Aorta (tissue), 5 donors: Measurements from ENCODE around the gene SH2B3. TPM values are rescaled to one million over a fixed set of nuclear protein-coding genes. Genes with fewer than 3 reads are reported as not detected.
A peak's percentile ranks its signal among the peaks of the same experiment; 100 is the strongest.
"Not testable (repeated sequence)": the region's sequence is repeated elsewhere in the genome, so short reads cannot be mapped to it uniquely, and the experiment has no call there.

Experiments used
- ATAC-seq: fragments of 200-7000 bp; cut with Tn5 transposase; one replicate; pipeline ENCODE4 v1.9.1; 2022; ENCODE audit warnings: moderate library complexity; ENCODE audit not compliant: low FRiP score
- DNase-seq, 2 donors: peaks; one replicate each; pipeline ENCODE4 v3.0.0-alpha.2; 2020
- H3K27ac ChIP-seq, 2 donors: one replicate each; pipeline ENCODE4 v1.5.1; 2013; ENCODE audit warnings: low read length in 2 of 2, mild to moderate bottlenecking in 2 of 2, moderate library complexity in 2 of 2, control low read depth in 1 of 2, inconsistent platforms in 1 of 2, low read depth in 1 of 2
- H3K27me3 ChIP-seq, 2 donors: one replicate each; pipeline ENCODE4 v1.6.1; 2013; ENCODE audit warnings: control low read depth in 1 of 2, low read length in 1 of 2, mild to moderate bottlenecking in 1 of 2, moderate library complexity in 1 of 2; ENCODE audit not compliant: insufficient read depth in 2 of 2, control insufficient read depth in 1 of 2
- H3K36me3 ChIP-seq, 2 donors: one replicate each; pipeline ENCODE4 v1.6.1; 2013; ENCODE audit warnings: control low read depth in 1 of 2, low read length in 1 of 2, mild to moderate bottlenecking in 1 of 2; ENCODE audit not compliant: insufficient read depth in 2 of 2, control insufficient read depth in 1 of 2
- H3K4me1 ChIP-seq, 2 donors: one replicate each; pipeline ENCODE4 v1.6.1; 2013; ENCODE audit warnings: low read length in 2 of 2, control low read depth in 1 of 2, mild to moderate bottlenecking in 1 of 2, moderate library complexity in 1 of 2; ENCODE audit not compliant: insufficient read depth in 2 of 2, control insufficient read depth in 1 of 2
- H3K4me3 ChIP-seq, 2 donors: one replicate each; pipeline ENCODE4 v1.5.1; 2013; ENCODE audit warnings: low read length in 2 of 2, control low read depth in 1 of 2, mild to moderate bottlenecking in 1 of 2
- H3K9me3 ChIP-seq: one replicate; pipeline ENCODE4 v1.6.1; 2013; ENCODE audit warnings: mild to moderate bottlenecking, low read length; ENCODE audit not compliant: control insufficient read depth
- WGBS, 2 donors: extraction: QIAGEN DNeasy Blood & Tissue Kit; methylation state at CpG; one replicate each; pipeline ENCODE4 v1.1.7; 2013; 5-methylcytosine and 5-hydroxymethylcytosine counted together
- intact Hi-C, 2 donors: fragments of 100-400 bp; cut with DNase I; formaldehyde crosslinking; loops; one replicate each; pipeline versions ENCODE4 v1.14.2 to v1.15.0; 2022
- polyA plus RNA-seq, 2 donors: library from polyadenylated mRNA; stranded (reverse); fragments of 200-250 nt; gene quantifications; one replicate each; pipeline ENCODE4 v1.2.3, GENCODE V29; 2013
- total RNA-seq, 2 donors: library from RNA; stranded (reverse); fragmentation: NEBNext Ultra II Directional; extraction: Animal tissue kit (Norgen Biotek cat#: 25700); gene quantifications; one replicate each; pipeline ENCODE4 v1.2.1, GENCODE V29; 2021
- donor health status: healthy with polysubstance abuse.
- donor health status: Bipolar disorder and iron deficiency.
- donor health status: DM: no; HTN: no; CAD: no.
- donor health status: DM: no; HTN: no; CAD: no.
- donor health status: DM: yes; HTN: yes; CAD: no.

The SH2B3 gene
- total and polyA plus RNA-seq, 4 donors = 11.4 to 45.5 (median 23.5) TPM

GRCh38 chr12:111363578-111363977, 42.1 kb upstream of the SH2B3 start:
- no peak for DNase-seq
- 70 to 74% methylated on average over 3 of the region's 3 CpGs for WGBS, 2 donors
- H3K9me3 ChIP-seq = no peaks in the 10 kb centered on the region
- H3K4me1 ChIP-seq = no peaks in the 10 kb centered on the region
- no peaks in the 10 kb centered on the region for H3K36me3 ChIP-seq
- no peak for ATAC-seq
- intact Hi-C loops = no loop called here
- no peaks in the 10 kb centered on the region for H3K27me3 ChIP-seq
- H3K27ac ChIP-seq = no peak overlapping the region
- H3K4me3 ChIP-seq = no peak overlapping the region

DNA sequence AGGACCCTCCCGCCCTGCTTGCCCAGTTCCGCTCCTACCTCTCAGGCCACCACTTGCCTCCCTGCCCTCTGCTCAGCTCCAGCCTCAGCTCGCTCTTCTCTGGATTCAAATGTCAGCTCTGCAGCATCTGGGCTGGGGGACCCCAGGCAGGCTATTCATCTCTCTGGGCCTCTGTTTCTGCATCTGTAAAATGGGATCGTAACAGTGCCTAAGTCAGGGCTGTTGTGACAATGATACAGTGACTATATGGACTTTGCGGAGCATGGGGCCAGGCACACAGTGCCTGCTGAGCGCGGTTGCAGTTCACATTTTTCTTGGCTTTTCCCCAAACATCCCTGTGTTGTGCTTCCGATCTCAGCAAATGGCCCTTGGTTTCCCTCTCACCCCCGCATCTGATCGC, 39.6 kb upstream of the SH2B3 start:
- no peak for ATAC-seq
- WGBS, 2 donors = 94 to 98% methylated on average over 10 of the region's 10 CpGs
- DNase-seq = no peak

GRCh38 chr12:111366583-111366982, 39.1 kb upstream of the SH2B3 start:
- 97 to 98% methylated on average over 2 of the region's 2 CpGs for WGBS, 2 donors
- no peaks in the 10 kb centered on the region for H3K4me1 ChIP-seq
- no peaks in the 10 kb centered on the region for H3K27me3 ChIP-seq
- no peak for ATAC-seq
- no peaks in the 10 kb centered on the region for H3K36me3 ChIP-seq
- H3K27ac ChIP-seq = no peak overlapping the region
- DNase-seq = no peak
- intact Hi-C loops = no loop called here
- no peaks in the 10 kb centered on the region for H3K9me3 ChIP-seq
- H3K4me3 ChIP-seq = no peak overlapping the region

More for the DNA sequence above, 39.6 kb upstream of the SH2B3 start:
- H3K27me3 ChIP-seq = no peaks in the 10 kb centered on the region
- no peaks in the 10 kb centered on the region for H3K9me3 ChIP-seq
- no peak overlapping the region for H3K27ac ChIP-seq
- intact Hi-C loops = no loop called here
- no peaks in the 10 kb centered on the region for H3K4me1 ChIP-seq
- H3K4me3 ChIP-seq = no peak overlapping the region
- no peaks in the 10 kb centered on the region for H3K36me3 ChIP-seq

GRCh38 chr12:111367661-111368221, 38.0 kb upstream of the SH2B3 start:
- H3K36me3 ChIP-seq = no peaks in the 10 kb centered on the region
- no peak overlapping the region for H3K27ac ChIP-seq
- H3K27me3 ChIP-seq = no peaks in the 10 kb centered on the region
- no peaks in the 10 kb centered on the region for H3K9me3 ChIP-seq
- no peaks in the 10 kb centered on the region for H3K4me1 ChIP-seq
- ATAC-seq = no peak
- H3K4me3 ChIP-seq = peak overlapping the region in 1 of 2 donors; percentile 73
- 19 to 27% methylated on average over 7 of the region's 7 CpGs for WGBS, 2 donors
- peak in 1 of 2 donors; percentile 55 for DNase-seq
- intact Hi-C loops = no loop called here

DNA sequence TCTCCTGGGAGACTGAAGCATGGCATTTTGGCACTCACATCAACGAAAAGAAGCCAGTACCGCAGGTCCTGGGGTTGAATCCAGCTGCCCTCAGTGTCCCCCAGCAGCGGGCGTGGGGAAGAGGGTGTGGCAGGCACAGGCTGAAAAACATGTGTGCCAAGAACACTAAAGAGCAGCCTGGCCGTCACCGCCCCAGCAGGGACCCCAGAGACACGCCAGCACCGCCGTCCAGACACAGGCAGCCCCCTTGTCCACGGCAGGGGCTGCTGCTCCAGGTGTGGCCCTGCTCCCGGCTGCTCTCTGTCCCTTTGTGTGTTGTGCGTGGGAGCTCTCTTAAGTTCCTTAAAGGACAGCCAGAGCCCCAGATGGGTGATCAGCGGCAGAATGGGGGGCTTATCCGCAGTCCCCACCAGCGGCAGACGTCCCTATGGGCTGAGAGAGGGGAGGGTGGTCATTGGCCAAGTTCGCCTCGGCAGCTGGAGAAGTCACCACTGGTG, 37.4 kb upstream of the SH2B3 start:
- no peaks in the 10 kb centered on the region for H3K27me3 ChIP-seq
- H3K4me1 ChIP-seq = no peaks in the 10 kb centered on the region
- intact Hi-C loops = no loop called here
- peak overlapping the region; percentile 72 to 73 for H3K4me3 ChIP-seq
- peak overlapping the region in 1 of 2 donors; percentile 5 for H3K27ac ChIP-seq
- 0% methylated on average over 16 to 18 of the region's 18 CpGs for WGBS, 2 donors
- DNase-seq = peak in 1 of 2 donors; percentile 60
- H3K9me3 ChIP-seq = no peaks in the 10 kb centered on the region
- ATAC-seq = peak; percentile 26
- H3K36me3 ChIP-seq = no peaks in the 10 kb centered on the region

GRCh38 chr12:111368788-111369495, 36.8 kb upstream of the SH2B3 start, which contains the start of gene PHETA1:
Gene PHETA1 (minus strand): TSS chr12:111369095. CDS start chr12:111363427, 5,668 bp downstream.
- Histone ChIP-seq H3K36me3 (no peaks in the 10 kb centered on the region), H3K9me3 (no peaks in the 10 kb centered on the region), H3K27ac (peak within 1 kb of the TSS in 1 of 2 donors; percentile 5), H3K4me3 (peak within 1 kb of the TSS; percentile 72 to 73), H3K27me3 (no peaks in the 10 kb centered on the region), H3K4me1 (no peaks in the 10 kb centered on the region)
- intact Hi-C loops = no loop called here
- WGBS, 2 donors = 0 to 1% methylated on average over 51 to 72 of the region's 72 CpGs
- DNase-seq (peak; percentile 97 to 99), ATAC-seq (peak; percentile 97)

- no peaks in the 10 kb centered on the region for H3K4me1 ChIP-seq
- 52 to 54% methylated on average over 13 of the region's 13 CpGs for WGBS, 2 donors
- no peaks in the 10 kb centered on the region for H3K27me3 ChIP-seq
- no peaks in the 10 kb centered on the region for H3K9me3 ChIP-seq
- DNase-seq (no peak), ATAC-seq (no peak)
- intact Hi-C loops = no loop called here
- peak overlapping the region; percentile 39 to 73 for H3K4me3 ChIP-seq
- no peak overlapping the region for H3K27ac ChIP-seq
- H3K36me3 ChIP-seq = no peaks in the 10 kb centered on the region
Measured at GRCh38 chr12:111369496-111370220, 36.1 kb upstream of the SH2B3 start.

DNA sequence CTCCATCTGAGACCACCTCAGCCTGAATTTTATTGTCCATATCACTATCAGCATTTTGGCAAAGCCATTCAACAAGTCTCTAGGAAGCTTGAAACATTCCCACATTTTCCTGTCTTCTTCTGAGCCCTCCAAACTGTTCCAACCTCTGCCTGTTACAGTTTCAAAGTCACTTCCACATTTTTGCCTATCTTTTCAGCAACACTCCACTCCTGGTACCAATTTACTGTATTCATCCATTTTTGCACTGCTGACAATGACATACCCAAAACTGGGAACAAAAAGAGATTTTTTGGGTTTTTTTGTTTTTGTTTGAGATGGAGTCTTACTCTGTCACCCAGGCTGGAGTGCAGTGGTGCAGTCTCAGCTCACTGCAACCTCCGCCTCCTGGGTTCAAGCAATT, 32.5 kb upstream of the SH2B3 start:
- WGBS, 2 donors = 92 to 97% methylated on average over 1 of the region's 1 CpG
- H3K36me3 ChIP-seq, intact Hi-C loops, DNase-seq, H3K9me3 ChIP-seq, H3K4me1 ChIP-seq, H3K27ac ChIP-seq, H3K27me3 ChIP-seq, H3K4me3 ChIP-seq, ATAC-seq: not testable (repeated sequence)
